ENCODE measurements around the gene PTCH1. TPM values are rescaled to one million over a fixed set of nuclear protein-coding genes. Genes with fewer than 3 reads are reported as not detected.

PTCH1 gene
- polyA plus RNA-seq, 3 donors from 2014 or later, result 3.7 to 30.6 (median 16.1) TPM

DNA sequence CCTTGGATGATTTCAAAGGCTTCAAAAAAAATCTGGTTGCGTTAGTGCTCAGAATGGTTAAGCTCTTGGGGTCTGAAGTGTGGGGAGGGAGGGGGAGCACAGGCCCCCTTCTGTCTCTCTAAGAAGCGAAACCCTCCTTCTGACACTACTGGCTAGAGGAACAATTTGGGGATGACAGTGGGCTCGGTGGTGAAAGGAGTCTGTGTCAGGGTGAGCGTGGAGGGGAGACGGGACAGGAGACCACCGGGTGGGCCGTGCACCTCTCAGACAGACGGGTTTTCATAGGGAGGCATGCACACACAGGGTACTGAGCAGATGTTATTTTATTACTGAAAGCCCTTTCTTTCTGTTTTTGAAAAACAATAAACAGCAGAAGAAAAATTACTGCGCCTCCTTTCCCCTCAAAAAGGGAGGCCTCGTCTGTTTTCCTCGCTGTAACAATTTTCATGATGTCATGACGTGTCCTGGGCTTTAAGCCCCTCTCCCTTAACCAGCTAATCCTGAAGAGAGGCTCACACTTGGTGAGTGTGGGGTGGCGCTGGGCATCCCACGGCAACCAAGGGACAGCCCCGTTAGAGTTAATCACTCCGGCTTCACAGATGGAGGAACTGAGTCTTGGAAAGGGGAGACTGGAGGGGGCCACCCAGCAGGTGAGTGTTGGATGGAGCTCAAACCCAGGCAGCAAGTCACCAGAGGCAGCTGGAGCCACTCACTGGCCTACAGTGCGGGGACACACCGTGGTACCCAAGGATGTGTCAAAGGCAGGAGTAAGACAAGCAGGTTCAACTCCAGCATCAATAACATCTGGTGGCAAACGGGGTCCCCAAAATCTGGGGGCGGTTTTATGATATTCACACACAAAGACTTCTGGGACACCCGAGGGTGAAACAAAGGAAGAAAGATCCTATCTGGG is 53.4 kb downstream of the PTCH1 start:
- H3K27ac Mint-ChIP-seq, result peak overlapping the region; percentile 52 to 96 (median 70)
- DNase-seq, result no peak
- peaks cover 42 to 49% of the 10 kb centered on the region in 2 donors for H3K4me1 Mint-ChIP-seq
- H3K36me3 Mint-ChIP-seq, result peaks cover 30 to 52% (median 48%) of the 10 kb centered on the region in 3 donors
- H3K4me3 Mint-ChIP-seq, result peak overlapping the region; percentile 80 to 91 (median 82)
- peaks cover 6 to 14% (median 8%) of the 10 kb centered on the region in 3 donors for H3K27me3 Mint-ChIP-seq (ENCODE audit: low read depth in 3 of 3)
- H3K9me3 Mint-ChIP-seq, result no peaks in the 10 kb centered on the region

DNA sequence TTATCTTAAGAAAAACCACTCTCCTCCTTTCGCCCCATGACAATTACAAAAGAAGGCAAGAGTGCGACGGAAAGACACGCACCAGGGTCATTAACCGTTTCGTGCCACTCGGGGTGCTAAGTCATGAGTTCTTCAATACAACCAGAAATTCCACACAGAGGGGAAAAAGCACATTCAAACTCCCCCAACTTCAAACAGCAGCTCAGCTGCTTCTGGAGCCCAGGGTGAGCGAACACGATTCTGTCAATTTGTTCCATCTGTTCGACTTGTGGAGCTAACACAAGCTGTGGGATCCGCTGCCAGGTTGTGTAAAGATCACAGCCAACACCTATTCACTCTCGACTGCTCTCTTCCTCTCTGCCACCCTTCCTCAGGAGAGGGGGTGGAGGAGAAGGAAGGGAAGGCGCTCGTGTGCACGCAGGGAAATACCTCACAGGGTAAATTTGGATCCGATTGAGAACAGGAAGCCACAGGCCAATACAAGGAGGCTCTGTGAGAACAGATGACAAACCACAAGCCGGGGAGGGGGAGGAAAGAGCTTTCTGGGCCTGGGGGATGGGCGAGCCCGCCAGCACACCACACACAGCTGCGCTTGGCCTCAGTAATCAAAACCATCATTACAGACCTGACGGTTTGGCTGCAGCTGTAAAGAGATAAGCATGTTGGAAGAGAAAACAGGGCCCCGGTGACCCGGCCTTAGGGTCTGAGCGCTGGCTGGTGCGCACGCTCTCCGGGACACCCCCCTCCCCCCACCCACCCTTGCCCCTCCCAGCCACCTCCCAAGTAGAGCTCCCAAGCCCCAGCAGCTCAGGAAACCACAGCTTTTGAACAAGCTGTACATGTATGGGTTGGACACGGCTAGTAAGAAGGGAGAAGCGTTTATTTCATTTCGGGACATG is 54.3 kb downstream of the PTCH1 start:
- Mint-ChIP-seq H3K4me3 (peak overlapping the region; percentile 80 to 91 (median 82)), H3K9me3 (no peaks in the 10 kb centered on the region), H3K27me3 (ENCODE audit: low read depth in 3 of 3) (peaks cover 6 to 14% (median 8%) of the 10 kb centered on the region in 3 donors), H3K4me1 (peaks cover 46 to 49% of the 10 kb centered on the region in 2 donors), H3K27ac (peak overlapping the region; percentile 68 to 96 (median 77)), H3K36me3 (peaks cover 37 to 56% (median 51%) of the 10 kb centered on the region in 3 donors)
- DNase-seq, result peak; percentile 83 to 90 (median 83)

DNA sequence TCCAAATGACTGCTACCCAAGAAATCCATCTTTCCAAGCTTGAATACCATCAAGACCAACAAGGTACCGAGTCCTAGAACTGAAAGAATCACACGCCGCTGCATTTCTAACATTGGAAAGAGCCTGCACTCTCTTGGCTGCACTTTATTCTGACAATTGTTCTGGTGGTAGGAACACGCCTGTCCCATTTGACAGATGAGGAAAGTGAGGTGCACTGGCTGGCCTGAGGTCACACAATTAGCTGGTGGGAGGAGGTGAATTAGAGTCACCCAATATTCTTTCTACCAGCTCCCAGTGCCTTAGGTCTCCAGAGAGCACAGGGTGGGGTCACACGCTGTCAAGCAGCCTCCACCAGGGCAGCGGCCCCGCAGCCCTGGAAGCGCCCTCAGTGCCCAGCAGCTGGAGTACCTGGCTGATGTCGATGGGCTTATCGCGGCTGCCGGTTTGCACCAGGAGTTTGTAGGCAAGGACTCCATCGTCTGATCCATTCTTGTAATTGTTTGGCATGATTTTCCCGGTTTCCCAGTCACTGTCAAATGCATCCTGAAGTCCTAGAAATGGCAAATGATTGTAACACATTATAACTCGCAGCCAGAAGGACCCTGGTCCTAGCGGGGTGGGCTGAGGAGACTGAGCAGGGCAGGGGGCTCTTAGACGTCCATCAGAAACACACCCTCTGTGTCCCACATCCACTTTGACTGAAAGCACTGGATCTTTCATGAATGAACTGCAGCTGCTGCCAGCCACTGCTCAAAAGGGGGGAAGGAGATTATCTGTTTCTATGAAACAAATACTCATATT is 55.1 kb downstream of the PTCH1 start:
- H3K27me3 Mint-ChIP-seq (ENCODE audit: low read depth in 3 of 3), result peaks cover 6 to 14% (median 8%) of the 10 kb centered on the region in 3 donors
- H3K9me3 Mint-ChIP-seq, result no peaks in the 10 kb centered on the region
- DNase-seq, result no peak
- H3K36me3 Mint-ChIP-seq, result peaks cover 39 to 58% (median 51%) of the 10 kb centered on the region in 3 donors
- peaks cover 47 to 49% of the 10 kb centered on the region in 2 donors for H3K4me1 Mint-ChIP-seq
- peak overlapping the region; percentile 80 to 91 (median 82) for H3K4me3 Mint-ChIP-seq
- peak overlapping the region; percentile 65 to 96 (median 77) for H3K27ac Mint-ChIP-seq

DNA sequence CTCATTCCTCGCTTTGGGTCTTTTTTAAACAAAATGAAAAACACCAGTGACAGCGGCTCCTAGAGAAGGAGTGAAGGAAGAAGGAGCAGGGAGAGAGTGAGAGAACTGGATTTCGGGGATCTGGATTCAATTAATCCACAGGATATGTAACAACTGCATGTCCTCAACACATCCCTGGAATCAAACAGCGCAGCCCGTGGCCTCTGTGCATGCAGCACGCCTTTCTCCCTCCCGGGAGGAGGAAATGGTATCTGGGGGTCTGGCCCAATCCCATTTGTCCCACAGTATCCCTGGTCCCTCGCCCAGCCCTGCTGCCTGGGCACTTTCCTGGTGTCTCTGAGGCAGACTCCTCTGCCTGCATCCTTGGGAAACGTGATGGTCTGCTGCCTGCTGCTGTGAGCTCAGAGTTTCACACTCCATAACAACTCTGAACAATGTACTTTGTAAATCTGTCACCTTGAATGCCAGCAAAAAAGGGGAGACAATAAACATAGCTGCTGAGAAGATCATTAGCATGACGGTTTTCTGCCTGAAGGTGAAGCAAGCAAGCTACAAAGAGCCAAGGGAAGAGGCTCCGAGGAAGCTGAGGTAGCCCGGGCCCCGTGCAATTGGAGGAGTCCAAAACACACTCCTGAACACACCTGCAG is 56.1 kb downstream of the PTCH1 start:
- Mint-ChIP-seq H3K9me3 (no peaks in the 10 kb centered on the region), H3K4me3 (peak overlapping the region in 3 of 5 donors; percentile 7 to 52 (median 19)), H3K36me3 (peaks cover 43 to 64% (median 51%) of the 10 kb centered on the region in 3 donors), H3K4me1 (peaks cover 47 to 49% of the 10 kb centered on the region in 2 donors), H3K27me3 (ENCODE audit: low read depth in 3 of 3) (peaks cover 6 to 12% (median 8%) of the 10 kb centered on the region in 3 donors), H3K27ac (peak overlapping the region in 2 of 6 donors; percentile 55 to 63)
- no peak for DNase-seq

DNA sequence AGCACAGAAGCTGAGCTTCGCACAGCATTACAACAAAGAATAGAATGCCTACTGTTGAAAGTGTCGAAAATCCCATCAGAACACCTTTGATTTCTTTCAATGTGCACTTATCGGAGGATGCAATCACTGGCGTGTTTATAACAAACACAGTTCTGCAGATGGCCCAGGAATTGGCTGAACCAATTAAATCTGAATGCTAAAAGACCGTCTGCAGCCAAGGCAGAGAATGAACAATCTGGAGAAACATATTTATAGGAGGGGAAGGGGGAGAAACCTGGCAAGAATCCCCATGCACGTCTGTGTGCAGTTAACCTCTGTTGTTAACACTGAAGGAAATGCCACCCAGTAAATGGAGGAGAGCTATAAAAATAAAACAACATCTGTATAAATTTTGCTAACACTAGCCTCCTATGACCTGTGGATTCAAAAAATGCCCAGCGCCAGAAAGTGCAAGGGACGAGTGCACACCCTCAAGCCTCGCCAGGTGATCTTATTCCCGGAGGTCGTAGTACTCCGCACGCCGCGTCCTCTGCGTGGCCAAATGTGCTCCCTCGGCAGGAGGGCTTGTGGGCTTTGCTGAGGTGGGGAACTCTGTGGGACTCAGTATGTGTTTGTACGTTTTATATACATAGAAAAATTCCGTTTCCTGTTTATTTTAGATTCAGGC is 56.8 kb downstream of the PTCH1 start:
- Mint-ChIP-seq H3K27ac (peak overlapping the region in 1 of 6 donors; percentile 30), H3K9me3 (no peaks in the 10 kb centered on the region), H3K4me1 (peaks cover 45 to 47% of the 10 kb centered on the region in 2 donors), H3K27me3 (ENCODE audit: low read depth in 3 of 3) (peaks cover 6 to 12% (median 8%) of the 10 kb centered on the region in 3 donors), H3K36me3 (peaks cover 50 to 64% (median 52%) of the 10 kb centered on the region in 3 donors), H3K4me3 (no peak overlapping the region)
- DNase-seq, result no peak

DNA sequence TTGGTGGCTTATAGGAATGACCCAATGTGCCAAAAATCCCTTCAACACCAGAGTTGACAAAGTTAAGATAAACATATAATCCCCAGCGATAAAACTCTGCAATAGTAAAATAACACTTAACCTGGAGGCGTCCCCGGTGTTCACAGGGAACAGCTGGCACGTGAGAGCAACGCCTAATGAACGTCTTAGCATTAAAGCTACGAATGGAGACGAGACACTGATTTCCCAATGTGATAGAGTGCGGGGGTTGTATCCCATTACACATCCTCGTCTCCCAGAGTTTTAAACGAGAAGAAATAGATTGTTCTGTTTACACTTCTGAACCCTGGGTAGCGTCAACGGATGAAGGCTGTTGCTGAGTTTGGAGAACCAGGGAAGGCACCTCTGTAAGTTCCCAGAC is 57.6 kb downstream of the PTCH1 start:
- H3K27me3 Mint-ChIP-seq (ENCODE audit: low read depth in 3 of 3), result peaks cover 6 to 12% (median 8%) of the 10 kb centered on the region in 3 donors
- H3K27ac Mint-ChIP-seq, result peak overlapping the region in 1 of 6 donors; percentile 2
- H3K36me3 Mint-ChIP-seq, result peaks cover 52 to 65% (median 56%) of the 10 kb centered on the region in 3 donors
- H3K4me3 Mint-ChIP-seq, result no peak overlapping the region
- H3K4me1 Mint-ChIP-seq, result peaks cover 38 to 42% of the 10 kb centered on the region in 2 donors
- DNase-seq, result no peak
- no peaks in the 10 kb centered on the region for H3K9me3 Mint-ChIP-seq

DNA sequence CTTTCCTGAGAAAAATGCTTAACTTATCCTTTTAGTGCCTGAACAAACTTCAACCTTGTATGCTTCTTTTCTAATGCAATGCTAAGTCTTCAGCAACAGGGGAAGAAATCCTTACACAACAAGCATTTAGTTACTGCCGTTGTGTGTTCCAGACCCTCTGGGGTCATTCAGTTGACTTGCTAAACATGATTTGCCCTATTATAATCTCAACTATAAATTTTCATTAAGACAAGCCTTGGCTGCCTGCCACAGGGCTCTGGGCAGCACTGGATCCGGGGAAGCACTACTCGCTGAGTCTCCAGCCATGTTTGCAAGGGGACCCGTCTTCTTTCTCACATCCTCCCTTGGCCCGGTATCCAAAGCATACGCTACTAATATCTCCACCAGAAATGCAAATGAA is 58.1 kb downstream of the PTCH1 start:
- DNase-seq, result no peak
- peaks cover 57 to 68% (median 61%) of the 10 kb centered on the region in 3 donors for H3K36me3 Mint-ChIP-seq
- H3K27ac Mint-ChIP-seq, result peak overlapping the region in 1 of 6 donors; percentile 2
- H3K27me3 Mint-ChIP-seq (ENCODE audit: low read depth in 3 of 3), result peaks cover 8 to 12% (median 9%) of the 10 kb centered on the region in 3 donors
- no peak overlapping the region for H3K4me3 Mint-ChIP-seq
- no peaks in the 10 kb centered on the region for H3K9me3 Mint-ChIP-seq
- H3K4me1 Mint-ChIP-seq, result peaks cover 34 to 37% of the 10 kb centered on the region in 2 donors

DNA sequence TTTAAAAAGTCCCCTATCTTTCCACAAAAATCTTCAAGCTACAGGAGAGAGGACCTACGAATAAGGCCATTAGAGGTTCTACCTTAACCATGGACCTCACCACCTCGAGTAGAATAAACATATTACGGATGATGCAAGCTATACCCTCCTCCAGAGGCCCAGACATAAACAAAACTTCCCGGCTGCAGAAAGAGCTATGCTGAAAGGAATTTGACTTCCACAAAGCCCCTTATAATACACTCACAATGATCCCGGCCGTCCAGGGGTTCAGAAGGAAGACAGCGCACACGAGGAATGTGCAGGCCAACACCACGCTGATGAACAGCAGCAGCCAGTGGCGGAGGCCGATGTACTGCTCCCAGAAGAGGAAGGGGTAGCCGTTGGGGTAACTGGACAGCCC is 59.0 kb downstream of the PTCH1 start:
- peak overlapping the region in 2 of 6 donors; percentile 19 to 58 for H3K27ac Mint-ChIP-seq
- H3K4me3 Mint-ChIP-seq, result no peak overlapping the region

DNA sequence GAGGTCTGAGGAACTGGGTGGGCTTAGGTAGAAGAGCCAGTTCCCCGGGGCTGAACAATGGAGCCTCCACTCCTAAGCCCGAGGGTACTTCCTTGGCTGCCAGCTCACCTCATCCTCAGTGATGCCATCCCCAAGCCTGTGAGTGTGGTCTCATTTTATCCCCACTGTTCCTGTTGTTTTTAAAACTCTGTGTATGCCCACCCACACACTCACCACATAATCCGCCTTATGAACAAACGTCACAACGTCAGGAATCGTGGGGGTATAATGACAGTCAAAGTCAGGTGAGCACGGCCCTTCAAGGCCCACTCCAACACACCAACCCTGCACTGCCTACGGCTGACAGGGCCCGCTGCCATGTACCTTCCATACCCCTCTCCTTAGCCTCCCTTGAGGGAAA is 61.1 kb downstream of the PTCH1 start:
- Mint-ChIP-seq H3K4me3 (no peak overlapping the region), H3K36me3 (peaks cover 61 to 72% (median 64%) of the 10 kb centered on the region in 3 donors), H3K9me3 (no peaks in the 10 kb centered on the region), H3K27me3 (ENCODE audit: low read depth in 3 of 3) (peaks cover 0 to 4% (median 3%) of the 10 kb centered on the region in 3 donors), H3K27ac (no peak overlapping the region), H3K4me1 (peaks cover 5 to 7% of the 10 kb centered on the region in 2 donors)
- DNase-seq, result no peak

More for the DNA sequence above, 59.0 kb downstream of the PTCH1 start:
- peaks cover 25 to 28% of the 10 kb centered on the region in 2 donors for H3K4me1 Mint-ChIP-seq
- peaks cover 63 to 72% (median 64%) of the 10 kb centered on the region in 3 donors for H3K36me3 Mint-ChIP-seq
- H3K27me3 Mint-ChIP-seq (ENCODE audit: low read depth in 3 of 3), result peaks cover 6 to 9% (median 8%) of the 10 kb centered on the region in 3 donors
- DNase-seq, result no peak
- H3K9me3 Mint-ChIP-seq, result no peaks in the 10 kb centered on the region

DNA sequence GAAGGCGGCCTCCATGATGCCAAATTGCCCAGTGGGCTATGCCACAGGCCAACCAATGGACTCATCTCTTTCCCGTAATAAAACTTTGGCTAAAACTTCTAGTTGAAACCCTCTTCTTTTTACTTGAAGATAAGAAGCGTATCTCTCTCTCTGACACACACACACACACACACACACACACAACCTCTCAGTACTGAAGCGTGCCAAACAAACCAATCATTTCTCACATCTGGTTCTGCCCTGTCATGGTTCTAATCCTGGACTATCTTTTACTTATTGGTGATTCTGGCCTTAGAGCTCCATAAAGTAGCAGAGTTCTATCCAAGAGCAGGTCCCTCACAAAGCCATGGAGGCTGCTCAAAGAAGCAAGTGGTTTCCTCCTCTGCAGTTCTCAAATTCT is 64.6 kb downstream of the PTCH1 start:
- H3K4me1 Mint-ChIP-seq, result peaks cover 13 to 14% of the 10 kb centered on the region in 2 donors
- peaks cover 53 to 76% (median 57%) of the 10 kb centered on the region in 3 donors for H3K36me3 Mint-ChIP-seq
- H3K27ac Mint-ChIP-seq, result peak overlapping the region in 1 of 6 donors; percentile 14
- peaks cover 0 to 2% (median 0%) of the 10 kb centered on the region in 6 donors for H3K9me3 Mint-ChIP-seq
- H3K4me3 Mint-ChIP-seq, result no peak overlapping the region
- peaks cover 0 to 4% (median 3%) of the 10 kb centered on the region in 3 donors for H3K27me3 Mint-ChIP-seq (ENCODE audit: low read depth in 3 of 3)
- DNase-seq, result no peak

DNA sequence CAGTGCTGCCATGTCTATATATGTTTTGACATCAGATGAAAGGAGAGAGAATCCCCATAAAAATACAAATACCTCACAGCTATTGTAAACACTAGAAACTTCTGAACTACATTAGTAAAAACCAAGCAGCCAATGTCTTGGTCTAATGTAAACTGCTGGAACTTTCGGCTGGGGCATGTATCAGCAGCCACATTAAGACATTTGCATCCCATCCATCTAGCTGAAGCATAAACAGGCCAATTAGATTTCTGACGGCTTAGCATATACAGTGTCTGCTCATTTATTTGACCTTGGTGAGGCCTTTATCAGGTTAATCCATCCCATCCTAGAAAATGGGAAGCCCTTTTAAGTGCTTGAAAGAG is 65.7 kb downstream of the PTCH1 start:
- Mint-ChIP-seq H3K27ac (no peak overlapping the region), H3K27me3 (ENCODE audit: low read depth in 3 of 3) (peaks cover 0 to 4% (median 3%) of the 10 kb centered on the region in 3 donors), H3K36me3 (peaks cover 43 to 76% (median 49%) of the 10 kb centered on the region in 3 donors), H3K4me3 (no peak overlapping the region), H3K9me3 (peaks cover 0 to 2% (median 0%) of the 10 kb centered on the region in 6 donors), H3K4me1 (peaks cover 13 to 14% of the 10 kb centered on the region in 2 donors)
- no peak for DNase-seq

Measured in immature natural killer cell (primary cell).